NT2/D1 (cell line): ENCODE data around the gene EMD.

Source experiments
- DNase-seq: peaks from one replicate; pipeline ENCODE4 v3.0.0-alpha.2; 2011; ENCODE audit warnings: low read depth, low spot score
- H3K27me3 ChIP-seq: 2 replicates; pipeline ENCODE4 v1.6.0; 2011; ENCODE audit warnings: mild to moderate bottlenecking; ENCODE audit not compliant: insufficient read length, insufficient read depth
- H3K36me3 ChIP-seq: 2 replicates; pipeline ENCODE4 v1.6.1; 2011; ENCODE audit warnings: mild to moderate bottlenecking, low read length, mixed read lengths; ENCODE audit not compliant: insufficient read depth, insufficient read length
- H3K4me1 ChIP-seq: 2 replicates; pipeline ENCODE4 v1.5.1; 2011; ENCODE audit not compliant: insufficient read depth, insufficient read length
- H3K4me3 ChIP-seq: 2 replicates; pipeline ENCODE4 v1.5.1; 2011; ENCODE audit warnings: low read depth; ENCODE audit not compliant: insufficient read length
- H3K9ac ChIP-seq: 2 replicates; pipeline ENCODE4 v1.6.0; 2011; ENCODE audit warnings: low read depth; ENCODE audit not compliant: insufficient read length
- H3K9me3 ChIP-seq: 2 replicates; pipeline ENCODE4 v1.5.1; 2011; ENCODE audit warnings: mild to moderate bottlenecking, low read length; ENCODE audit not compliant: insufficient read depth
- SUZ12 ChIP-seq: IDR thresholded peaks from 2 replicates; pipeline ENCODE4 v1.6.1; 2011; ENCODE audit not compliant: insufficient read length, insufficient read depth; ENCODE audit errors: extremely low read depth
- YY1 ChIP-seq: IDR thresholded peaks from 2 replicates; pipeline ENCODE4 v1.6.1; 2011; ENCODE audit not compliant: insufficient read length, insufficient read depth
- ZNF274 ChIP-seq: IDR thresholded peaks from 2 replicates; pipeline ENCODE4 v1.6.1; 2011; ENCODE audit warnings: mild to moderate bottlenecking, low read depth, low read length

EMD gene

GRCh38 chrX:154363706-154364439 lies 15.2 kb upstream of the EMD start:
- Histone ChIP-seq H3K4me3 (no peak overlapping the region), H3K36me3 (peaks cover 86% of the 10 kb centered on the region), H3K27me3 (no peaks in the 10 kb centered on the region), H3K4me1 (peaks cover 4% of the 10 kb centered on the region), H3K9ac (no peak overlapping the region), H3K9me3 (no peaks in the 10 kb centered on the region)
- TF ChIP-seq ZNF274: no peak
- TF ChIP-seq SUZ12: no peak
- TF ChIP-seq YY1: no peak
- DNase-seq: no peak

DNA sequence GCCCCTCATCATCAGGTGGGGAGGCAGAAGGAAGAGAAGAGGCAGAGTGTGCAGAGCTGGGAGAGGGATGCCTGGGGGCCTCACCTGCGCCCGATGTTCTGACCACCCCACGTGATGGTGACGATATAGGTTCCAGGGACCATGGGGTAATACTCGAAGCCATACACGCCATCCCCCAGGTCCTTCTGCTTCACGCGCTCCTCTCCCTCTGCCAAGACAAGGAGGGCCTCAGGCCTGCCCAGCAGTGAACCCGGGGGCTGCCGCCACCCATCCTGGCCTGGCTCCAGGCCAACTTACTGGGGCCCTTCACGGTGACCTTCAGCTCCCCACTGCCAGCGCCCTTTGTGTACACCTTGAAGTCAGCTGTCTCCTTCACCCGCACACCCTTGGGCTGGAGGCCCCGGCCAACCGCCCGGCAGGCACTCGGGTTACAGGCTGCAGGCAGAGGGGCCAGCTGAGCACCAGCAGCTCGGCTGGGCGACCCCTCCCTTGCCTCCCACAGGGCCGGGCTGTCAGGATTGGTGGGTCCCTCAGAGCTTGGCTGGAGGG lies 14.0 kb upstream of the EMD start:
- no peak overlapping the region for H3K9ac ChIP-seq
- no peaks in the 10 kb centered on the region for H3K27me3 ChIP-seq
- no peak for TF ChIP-seq ZNF274
- TF ChIP-seq SUZ12: no peak
- TF ChIP-seq YY1: no peak
- peaks cover 81% of the 10 kb centered on the region for H3K36me3 ChIP-seq
- no peak for DNase-seq
- no peaks in the 10 kb centered on the region for H3K9me3 ChIP-seq
- peaks cover 4% of the 10 kb centered on the region for H3K4me1 ChIP-seq
- H3K4me3 ChIP-seq: no peak overlapping the region

- peak overlapping the region; percentile 21 for H3K9ac ChIP-seq
- H3K27me3 ChIP-seq: no peaks in the 10 kb centered on the region
- peaks cover 80% of the 10 kb centered on the region for H3K36me3 ChIP-seq
- no peaks in the 10 kb centered on the region for H3K9me3 ChIP-seq
- no peak for TF ChIP-seq SUZ12
- no peak for TF ChIP-seq ZNF274
- TF ChIP-seq YY1: no peak
- peaks cover 4% of the 10 kb centered on the region for H3K4me1 ChIP-seq
- no peak for DNase-seq
- no peak overlapping the region for H3K4me3 ChIP-seq
Measured at GRCh38 chrX:154365997-154366665, 13.0 kb upstream of the EMD start.

- H3K9me3 ChIP-seq: no peaks in the 10 kb centered on the region
- H3K4me1 ChIP-seq: peaks cover 4% of the 10 kb centered on the region
- H3K9ac ChIP-seq: peak overlapping the region; percentile 21
- peaks cover 74% of the 10 kb centered on the region for H3K36me3 ChIP-seq
- no peaks in the 10 kb centered on the region for H3K27me3 ChIP-seq
- TF ChIP-seq ZNF274 (no peak), YY1 (no peak), SUZ12 (no peak)
- DNase-seq: no peak
- H3K4me3 ChIP-seq: no peak overlapping the region
Measured at GRCh38 chrX:154366666-154367055, 12.4 kb upstream of the EMD start.

GRCh38 chrX:154367474-154368308 lies 11.4 kb upstream of the EMD start:
- TF ChIP-seq YY1 (no peak), ZNF274 (no peak)
- Histone ChIP-seq H3K4me1 (peaks cover 4% of the 10 kb centered on the region), H3K9me3 (no peaks in the 10 kb centered on the region), H3K9ac (peak overlapping the region; percentile 72), H3K4me3 (no peak overlapping the region), H3K27me3 (no peaks in the 10 kb centered on the region), H3K36me3 (peaks cover 64% of the 10 kb centered on the region)
- DNase-seq: no peak

GRCh38 chrX:154368630-154369448 lies 10.3 kb upstream of the EMD start:
- Histone ChIP-seq H3K36me3 (peaks cover 57% of the 10 kb centered on the region), H3K9ac (peak overlapping the region; percentile 72), H3K9me3 (no peaks in the 10 kb centered on the region), H3K4me1 (peaks cover 4% of the 10 kb centered on the region), H3K4me3 (peak overlapping the region; percentile 32), H3K27me3 (no peaks in the 10 kb centered on the region)
- DNase-seq: no peak
- no peak for TF ChIP-seq ZNF274
- no peak for TF ChIP-seq SUZ12
- TF ChIP-seq YY1: no peak
